Esophagus mucosa (tissue), 1 donor: ENCODE data around the gene CARD14. TPM values are rescaled to one million over a fixed set of nuclear protein-coding genes. Genes with fewer than 3 reads are reported as not detected.
"Not testable (repeated sequence)": the region's sequence is repeated elsewhere in the genome, so short reads cannot be mapped to it uniquely, and the experiment has no call there.

ENCODE experiments used
- ATAC-seq: fragments of 200-7000 bp; cut with Tn5 transposase; one replicate; pipeline ENCODE4 v1.9.1; 2020
- total RNA-seq: library from RNA; stranded (reverse); gene quantifications from one replicate; pipeline ENCODE4 v1.2.4, GENCODE V29; 2023
- donor health status: DM: yes; HTN: yes; CAD: no.

The CARD14 gene
- total RNA-seq, 1 donor from 2014 or later: 23.8 TPM

DNA sequence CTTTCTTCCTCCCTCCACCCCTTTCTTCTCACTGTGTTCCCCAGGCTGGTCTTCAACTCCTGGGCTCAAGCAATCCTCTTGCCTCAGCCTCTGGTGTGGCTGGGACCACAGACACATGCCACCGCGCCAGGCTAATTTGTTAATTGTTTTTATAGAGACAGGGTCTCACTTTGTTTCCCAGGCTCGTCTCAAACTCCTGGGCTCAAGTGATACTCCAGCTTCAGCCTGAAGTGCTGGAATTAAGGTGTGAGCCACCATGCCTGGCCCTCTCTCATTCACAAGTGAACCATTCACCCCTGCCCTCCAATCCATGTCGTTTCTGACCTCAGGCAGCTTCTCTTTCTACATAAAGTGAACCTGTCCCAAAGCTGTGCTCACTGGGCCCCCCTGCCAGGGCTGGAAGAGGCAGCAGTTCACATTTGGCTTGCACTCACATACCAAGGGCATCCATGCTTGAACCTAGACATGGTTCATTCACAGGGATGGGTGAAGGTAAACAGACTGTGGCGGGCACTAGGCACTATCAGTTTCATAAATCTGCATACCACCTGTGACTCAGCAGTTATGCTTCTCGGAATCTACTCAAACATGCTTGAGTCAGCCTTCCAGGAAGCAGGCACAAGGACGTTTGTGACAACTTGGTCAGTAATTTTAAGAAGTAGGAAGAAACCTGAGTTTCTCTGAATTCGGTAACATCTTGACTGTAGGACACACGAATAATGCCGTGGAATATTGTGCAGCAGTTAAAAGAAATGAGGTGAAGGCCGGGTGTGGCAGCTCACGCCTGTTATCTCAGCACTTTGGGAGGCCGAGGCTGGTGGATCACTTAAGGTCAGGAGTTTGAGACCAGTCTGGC, 84.8 kb downstream of the CARD14 start:
- ATAC-seq: peak; percentile 86

DNA sequence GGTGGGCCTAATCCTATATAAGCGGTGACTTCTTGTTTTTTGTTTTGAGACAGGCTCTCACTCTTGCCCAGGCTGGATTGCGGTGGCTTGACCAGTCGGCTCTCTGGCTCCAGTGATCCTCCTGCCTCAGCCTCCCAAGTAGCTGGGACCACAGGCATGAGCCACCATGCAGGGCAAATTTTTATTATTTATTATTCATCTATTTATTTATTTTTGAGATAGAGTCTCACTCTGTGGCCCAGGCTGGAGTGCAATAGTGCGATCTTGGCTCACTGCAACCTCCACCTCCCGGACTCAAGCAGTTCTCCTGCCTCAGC, 86.2 kb downstream of the CARD14 start:
- ATAC-seq: no peak

DNA sequence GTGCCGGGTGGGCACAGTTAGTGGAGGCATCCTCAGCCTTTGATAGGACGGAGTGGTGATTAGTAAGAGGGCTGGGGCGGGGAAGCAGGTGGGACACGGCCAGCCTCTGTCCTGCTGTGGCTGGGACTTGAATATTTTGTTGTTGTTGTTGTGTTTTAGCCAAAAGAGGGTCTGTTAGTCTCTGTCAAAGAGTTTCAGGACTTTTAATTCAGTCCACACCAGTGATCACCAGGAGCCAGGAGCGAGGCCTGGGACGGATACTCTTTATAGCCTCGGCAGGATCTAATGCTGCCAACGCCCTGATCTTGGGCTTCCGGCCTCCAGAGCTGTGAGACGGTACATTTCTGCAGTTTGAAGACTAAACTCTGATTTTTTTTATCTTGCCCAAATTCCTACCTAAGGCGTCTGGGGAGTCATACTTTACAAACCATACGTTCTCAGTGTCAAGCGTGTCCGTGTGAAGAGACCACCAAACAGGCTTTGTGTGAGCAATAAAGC, 87.9 kb downstream of the CARD14 start:
- no peak for ATAC-seq

DNA sequence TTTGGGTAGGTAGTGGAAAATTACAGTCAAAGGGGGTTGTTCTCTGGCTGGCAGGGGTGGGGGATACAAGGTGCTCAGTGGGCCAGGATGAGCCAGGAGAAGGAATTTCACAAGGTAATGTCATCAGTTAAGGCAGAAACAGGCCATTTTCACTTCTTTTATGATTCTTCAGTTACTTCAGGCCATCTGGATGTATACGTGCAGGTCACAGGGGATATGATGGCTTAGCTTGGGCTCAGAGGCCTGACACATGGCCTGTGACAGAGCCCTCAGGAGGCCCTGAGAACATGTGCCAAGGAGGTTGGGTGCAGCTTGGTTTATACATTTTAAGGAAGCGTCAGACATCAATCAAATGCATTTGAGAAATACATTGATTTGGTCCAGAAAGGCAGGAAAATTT, 88.5 kb downstream of the CARD14 start:
- ATAC-seq: not testable (repeated sequence)

Other genes starting within 250 kb of the CARD14 start
- 8.9 TPM for gene TBC1D16, start 134.2 kb upstream of the CARD14 start, total RNA-seq
- 0.72 TPM for gene CCDC40, start 133.4 kb upstream of the CARD14 start, total RNA-seq
- gene GAA, start 68.4 kb upstream of the CARD14 start, total RNA-seq: 13.2 TPM
- 93.3 TPM for gene EIF4A3, start 22.9 kb upstream of the CARD14 start, total RNA-seq
- gene SGSH, start 50.3 kb downstream of the CARD14 start, total RNA-seq: 18.9 TPM
- 7.2 TPM for gene SLC26A11, start 50.4 kb downstream of the CARD14 start, total RNA-seq
- 59.9 TPM for gene RNF213, start 90.8 kb downstream of the CARD14 start, total RNA-seq
- 12.9 TPM for gene ENDOV, start 245.1 kb downstream of the CARD14 start, total RNA-seq